ENCODE data around the gene SPTB. TPM values are rescaled to one million over a fixed set of nuclear protein-coding genes. Genes with fewer than 3 reads are reported as not detected.

SPTB gene
- total RNA-seq, 2 donors from 2014 or later, result 5.6 to 9.9 TPM

- peaks cover 1 to 4% of the 10 kb centered on the region in 2 donors for H3K4me1 ChIP-seq (ENCODE audit: control insufficient read depth in 1 of 2, low read depth in 2 of 2)
- H3K9me3 ChIP-seq, result no peaks in the 10 kb centered on the region
- no peaks in the 10 kb centered on the region for H3K36me3 ChIP-seq
- H3K27me3 ChIP-seq (replicated peaks; ENCODE audit: insufficient read depth), result no peaks in the 10 kb centered on the region
- TF ChIP-seq, protein P1, sequence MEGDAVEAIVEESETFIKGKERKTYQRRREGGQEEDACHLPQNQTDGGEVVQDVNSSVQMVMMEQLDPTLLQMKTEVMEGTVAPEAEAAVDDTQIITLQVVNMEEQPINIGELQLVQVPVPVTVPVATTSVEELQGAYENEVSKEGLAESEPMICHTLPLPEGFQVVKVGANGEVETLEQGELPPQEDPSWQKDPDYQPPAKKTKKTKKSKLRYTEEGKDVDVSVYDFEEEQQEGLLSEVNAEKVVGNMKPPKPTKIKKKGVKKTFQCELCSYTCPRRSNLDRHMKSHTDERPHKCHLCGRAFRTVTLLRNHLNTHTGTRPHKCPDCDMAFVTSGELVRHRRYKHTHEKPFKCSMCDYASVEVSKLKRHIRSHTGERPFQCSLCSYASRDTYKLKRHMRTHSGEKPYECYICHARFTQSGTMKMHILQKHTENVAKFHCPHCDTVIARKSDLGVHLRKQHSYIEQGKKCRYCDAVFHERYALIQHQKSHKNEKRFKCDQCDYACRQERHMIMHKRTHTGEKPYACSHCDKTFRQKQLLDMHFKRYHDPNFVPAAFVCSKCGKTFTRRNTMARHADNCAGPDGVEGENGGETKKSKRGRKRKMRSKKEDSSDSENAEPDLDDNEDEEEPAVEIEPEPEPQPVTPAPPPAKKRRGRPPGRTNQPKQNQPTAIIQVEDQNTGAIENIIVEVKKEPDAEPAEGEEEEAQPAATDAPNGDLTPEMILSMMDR (IDR thresholded peaks at IDR 0.05), result no peak
- no peak overlapping the region for H3K27ac ChIP-seq
- no peak overlapping the region for H3K4me3 ChIP-seq
- no peak for DNase-seq (ENCODE audit: low spot score)
- no peak for ATAC-seq (ENCODE audit: insufficient number of reproducible peaks, low FRiP score, low read depth)
Measured at GRCh38 chr14:64817631-64818030, 62.1 kb downstream of the SPTB start.

DNA sequence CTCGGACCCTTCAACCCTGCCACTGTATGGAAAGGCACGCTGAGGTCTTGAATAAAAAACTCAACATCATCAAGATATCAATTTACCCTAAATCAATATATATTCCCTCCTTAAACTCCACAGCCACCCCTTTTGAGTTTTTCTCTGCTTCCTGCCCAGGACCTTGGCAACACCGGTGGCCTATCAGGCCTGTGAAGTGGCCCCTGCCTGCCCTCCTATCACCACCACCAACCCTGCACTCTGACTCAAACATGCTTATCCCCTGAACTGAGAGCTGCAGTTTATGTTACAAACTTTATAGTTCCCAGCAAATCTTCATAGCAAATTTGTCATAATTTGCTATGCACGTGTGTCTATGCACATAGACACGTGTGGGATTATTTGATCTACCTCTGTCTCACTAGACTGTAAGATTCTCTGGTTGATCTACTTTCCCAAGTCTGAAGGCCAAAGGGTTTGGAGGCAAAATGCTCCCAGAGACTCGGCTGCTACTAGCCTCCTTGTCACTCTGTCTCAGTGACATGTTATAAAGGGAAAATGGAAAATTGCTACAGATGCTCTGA lies 63.4 kb downstream of the SPTB start:
- ATAC-seq (ENCODE audit: insufficient number of reproducible peaks, low FRiP score, low read depth), result no peak
- no peaks in the 10 kb centered on the region for H3K36me3 ChIP-seq
- H3K4me3 ChIP-seq, result no peak overlapping the region
- peaks cover 12 to 13% of the 10 kb centered on the region in 2 donors for H3K4me1 ChIP-seq (ENCODE audit: control insufficient read depth in 1 of 2, low read depth in 2 of 2)
- TF ChIP-seq, protein P1 (IDR thresholded peaks at IDR 0.05), result no peak
- H3K27ac ChIP-seq, result no peak overlapping the region
- H3K27me3 ChIP-seq (replicated peaks; ENCODE audit: insufficient read depth), result no peaks in the 10 kb centered on the region
- H3K9me3 ChIP-seq, result no peaks in the 10 kb centered on the region
- DNase-seq (ENCODE audit: low spot score), result no peak

- DNase-seq (ENCODE audit: low spot score), result no peak
- H3K36me3 ChIP-seq, result no peaks in the 10 kb centered on the region
- ATAC-seq (ENCODE audit: insufficient number of reproducible peaks, low FRiP score, low read depth), result no peak
- peaks cover 17 to 24% of the 10 kb centered on the region in 2 donors for H3K4me1 ChIP-seq (ENCODE audit: control insufficient read depth in 1 of 2, low read depth in 2 of 2)
- no peak overlapping the region for H3K27ac ChIP-seq
- TF ChIP-seq, protein P1 (IDR thresholded peaks at IDR 0.05), result no peak
- no peaks in the 10 kb centered on the region for H3K9me3 ChIP-seq
- H3K4me3 ChIP-seq, result no peak overlapping the region
- no peaks in the 10 kb centered on the region for H3K27me3 ChIP-seq (replicated peaks; ENCODE audit: insufficient read depth)
Measured at GRCh38 chr14:64815257-64815656, 64.5 kb downstream of the SPTB start.

DNA sequence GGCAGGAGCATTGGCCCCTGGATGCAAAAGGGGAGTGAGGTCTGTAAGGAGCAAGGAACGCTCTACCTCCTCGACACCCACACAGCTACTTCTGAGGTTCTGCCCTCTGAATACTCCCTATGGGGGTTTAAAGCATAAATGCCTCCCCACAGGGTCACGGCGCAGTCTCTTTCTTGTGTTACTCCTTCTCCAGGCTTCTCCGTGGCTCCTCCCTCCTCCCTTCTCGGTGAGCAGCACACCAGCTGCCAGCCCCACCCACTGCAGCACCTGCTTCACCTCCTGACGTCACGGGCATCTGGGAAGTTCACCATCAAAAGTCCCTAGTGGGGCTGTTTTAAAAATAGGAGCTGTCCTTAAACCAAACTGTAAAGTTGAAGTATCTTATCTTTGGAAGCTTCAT lies 67.3 kb downstream of the SPTB start:
- Histone ChIP-seq H3K27me3 (replicated peaks; ENCODE audit: insufficient read depth) (no peaks in the 10 kb centered on the region), H3K4me3 (no peak overlapping the region), H3K9me3 (no peaks in the 10 kb centered on the region), H3K36me3 (no peaks in the 10 kb centered on the region), H3K4me1 (ENCODE audit: control insufficient read depth in 1 of 2, low read depth in 2 of 2) (peaks cover 26 to 40% of the 10 kb centered on the region in 2 donors), H3K27ac (peak overlapping the region; percentile 52 to 56)
- DNase-seq (ENCODE audit: low spot score) (no peak), ATAC-seq (ENCODE audit: insufficient number of reproducible peaks, low FRiP score, low read depth) (no peak)
- TF ChIP-seq, protein P1 (IDR thresholded peaks at IDR 0.05), result no peak

- Histone ChIP-seq H3K4me3 (no peak overlapping the region), H3K36me3 (no peaks in the 10 kb centered on the region), H3K4me1 (ENCODE audit: control insufficient read depth in 1 of 2, low read depth in 2 of 2) (peaks cover 28 to 48% of the 10 kb centered on the region in 2 donors), H3K27me3 (replicated peaks; ENCODE audit: insufficient read depth) (no peaks in the 10 kb centered on the region), H3K9me3 (no peaks in the 10 kb centered on the region), H3K27ac (peak overlapping the region in 1 of 2 donors; percentile 6)
- TF ChIP-seq, protein P1 (IDR thresholded peaks at IDR 0.05), result no peak
- ATAC-seq (ENCODE audit: insufficient number of reproducible peaks, low FRiP score, low read depth) (peak; percentile 63), DNase-seq (ENCODE audit: low spot score) (no peak)
Measured at GRCh38 chr14:64811676-64812075, 68.0 kb downstream of the SPTB start.

Data from thoracic aorta (tissue), 2 donors.